Epithelial cell of esophagus (primary cell): ENCODE data around the gene TPPP3.

Experiments
- DNase-seq: peaks from one replicate; pipeline ENCODE4 v3.0.0; 2010; ENCODE audit warnings: low read depth
- H3K4me3 ChIP-seq: 2 replicates; pipeline ENCODE4 v1.5.1; 2011; ENCODE audit warnings: mild to moderate bottlenecking, low read length, control low read depth
- CTCF ChIP-seq: IDR thresholded peaks from 2 replicates; pipeline ENCODE4 v1.5.1; 2011; ENCODE audit warnings: low read depth, mild to moderate bottlenecking, low read length, control low read depth, inconsistent platforms; ENCODE audit not compliant: insufficient read depth; ENCODE audit errors: missing control alignments

The TPPP3 gene

GRCh38 chr16:67426022-67426421 is 32.7 kb upstream of the TPPP3 start:
- DNase-seq, result no peak
- TF ChIP-seq CTCF, result no peak
- H3K4me3 ChIP-seq, result no peak overlapping the region

- TF ChIP-seq CTCF, result no peak
- no peak overlapping the region for H3K4me3 ChIP-seq
- DNase-seq, result no peak
Observed at GRCh38 chr16:67425580-67425979, 32.3 kb upstream of the TPPP3 start.

GRCh38 chr16:67425061-67425460 is 31.8 kb upstream of the TPPP3 start:
- TF ChIP-seq CTCF, result no peak
- no peak overlapping the region for H3K4me3 ChIP-seq
- no peak for DNase-seq

GRCh38 chr16:67424261-67424615 is 30.9 kb upstream of the TPPP3 start:
- no peak for DNase-seq
- no peak for TF ChIP-seq CTCF
- no peak overlapping the region for H3K4me3 ChIP-seq

GRCh38 chr16:67423611-67424260 is 30.4 kb upstream of the TPPP3 start:
- TF ChIP-seq CTCF, result no peak
- H3K4me3 ChIP-seq, result no peak overlapping the region
- no peak for DNase-seq

- no peak overlapping the region for H3K4me3 ChIP-seq
- DNase-seq, result no peak
- no peak for TF ChIP-seq CTCF
Observed at GRCh38 chr16:67423015-67423414, 29.7 kb upstream of the TPPP3 start.

GRCh38 chr16:67421030-67421429 is 27.7 kb upstream of the TPPP3 start:
- TF ChIP-seq CTCF, result no peak
- no peak overlapping the region for H3K4me3 ChIP-seq
- no peak for DNase-seq
